ENCODE results near the gene SKP1.
"Not testable (repeated sequence)": the region's sequence is repeated elsewhere in the genome, so short reads cannot be mapped to it uniquely, and the experiment has no call there.

Gene SKP1

DNA sequence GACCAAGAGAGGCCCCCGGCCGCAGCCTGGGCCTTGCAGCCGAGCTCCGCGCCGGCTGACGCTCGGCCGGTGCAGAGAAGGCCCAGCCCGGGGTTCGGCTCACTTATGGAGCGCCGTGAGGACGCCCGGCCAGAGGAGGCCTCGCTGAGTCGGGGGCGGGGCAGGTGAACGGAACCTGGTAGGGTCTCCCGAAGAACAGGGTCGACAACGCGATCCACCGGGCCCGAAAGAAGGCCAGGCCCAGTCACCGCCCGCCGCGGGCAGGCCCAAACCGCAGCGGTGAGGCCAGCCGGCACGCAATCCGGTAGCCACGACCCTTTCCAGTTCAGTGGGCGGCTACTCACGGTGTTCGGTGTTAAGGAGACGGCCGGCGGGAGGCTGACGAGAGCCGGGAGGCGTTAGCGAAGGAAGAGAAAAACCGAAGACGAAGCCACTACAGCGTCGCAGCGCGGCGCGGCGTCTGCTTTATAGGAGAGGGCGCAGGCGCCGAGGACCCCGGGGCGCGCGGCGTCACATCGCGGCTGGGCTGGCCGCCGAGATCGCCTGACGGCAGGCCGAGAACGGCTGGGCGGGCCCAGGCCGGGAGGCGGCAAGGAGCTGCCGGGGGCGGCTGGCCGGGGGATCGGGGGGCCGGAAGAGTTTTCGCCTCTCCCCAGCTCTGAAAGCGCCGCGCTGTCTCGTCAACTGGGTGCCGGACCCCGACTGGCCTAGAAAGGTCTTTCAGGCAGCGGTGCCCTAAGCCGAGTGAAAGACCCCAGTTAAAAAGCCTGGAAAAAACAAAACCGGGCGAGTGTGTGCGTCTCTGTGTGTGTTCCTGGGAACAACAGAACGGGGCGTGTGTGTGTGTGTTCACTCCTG, at the start of gene SKP1:
TSS of gene SKP1 (minus strand) at position 440 of the 858 bp plus-strand sequence. CDS start 2,928 bp downstream, outside the sequence.
- peak; percentile 87 for ATAC-seq
- DNase-seq = peak; percentile 88

- peak; percentile 91 for ATAC-seq
- peak; percentile 99 for DNase-seq
Observed at GRCh38 chr5:134225780-134226440, 49.2 kb upstream of the SKP1 start, which contains the start of gene PPP2CA. TSS of gene PPP2CA (minus strand) at chr5:134226073. CDS start at chr5:134225861, 212 bp downstream.

- DNase-seq (peak; percentile 77), ATAC-seq (peak; percentile 25)
Observed at GRCh38 chr5:134224888-134225779, 48.4 kb upstream of the SKP1 start.

- DNase-seq = no peak
- ATAC-seq = no peak
Observed at GRCh38 chr5:134223406-134224248, 46.9 kb upstream of the SKP1 start.

GRCh38 chr5:134221690-134222089, 44.9 kb upstream of the SKP1 start:
- DNase-seq, ATAC-seq: not testable (repeated sequence)

- DNase-seq (no peak), ATAC-seq (no peak)
Observed at GRCh38 chr5:134215757-134216156, 39.0 kb upstream of the SKP1 start.

- not testable (repeated sequence) for DNase-seq, ATAC-seq
Observed at GRCh38 chr5:134211263-134212031, 34.7 kb upstream of the SKP1 start.

DNA sequence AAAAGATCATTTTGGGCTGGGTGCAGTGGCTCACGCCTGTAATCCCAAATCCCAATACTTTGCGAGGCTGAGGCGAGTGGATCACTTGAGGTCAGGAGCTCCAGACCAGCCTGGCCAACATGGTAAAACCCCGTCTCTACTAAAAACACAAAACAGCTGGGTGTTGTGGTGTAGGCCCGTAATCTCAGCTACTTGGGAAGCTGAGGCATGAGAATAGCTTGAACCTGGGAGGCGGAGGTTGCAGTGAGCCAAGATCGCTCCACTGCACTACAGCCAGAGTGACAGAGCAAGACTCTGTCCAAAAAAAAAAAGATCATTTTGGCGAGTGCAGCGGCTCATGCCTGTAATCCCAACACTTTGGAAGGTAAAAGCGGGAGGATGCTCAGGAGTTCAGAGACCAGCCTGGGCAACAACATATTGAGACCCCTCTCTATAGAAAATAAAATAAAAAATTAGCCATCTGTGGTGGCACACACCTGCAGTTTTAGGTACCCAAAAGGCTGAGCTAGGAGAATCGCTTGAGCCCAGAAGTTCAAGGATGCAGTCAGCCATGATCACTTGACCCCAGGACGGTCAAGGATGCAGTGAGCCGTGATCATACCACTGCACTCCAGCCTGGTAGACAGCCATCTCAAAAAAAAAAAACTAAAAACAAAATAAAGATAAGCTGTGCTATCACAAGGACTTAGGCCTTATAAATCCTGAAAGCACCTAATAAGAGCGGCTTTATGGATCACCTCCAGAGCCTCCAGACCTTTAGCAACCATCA, 32.9 kb upstream of the SKP1 start:
- DNase-seq (no peak), ATAC-seq (no peak)

GRCh38 chr5:134207696-134208095, 30.9 kb upstream of the SKP1 start:
- ATAC-seq (no peak), DNase-seq (no peak)

- DNase-seq (no peak), ATAC-seq (no peak)
Observed at GRCh38 chr5:134206627-134207160, 29.9 kb upstream of the SKP1 start.

- ATAC-seq = no peak
Observed at GRCh38 chr5:134204575-134204974, 27.8 kb upstream of the SKP1 start.

GRCh38 chr5:134203630-134204029, 26.9 kb upstream of the SKP1 start:
- no peak for DNase-seq
- no peak for ATAC-seq

More at GRCh38 chr5:134204575-134204974, 27.8 kb upstream of the SKP1 start:
- no peak for DNase-seq

DNA sequence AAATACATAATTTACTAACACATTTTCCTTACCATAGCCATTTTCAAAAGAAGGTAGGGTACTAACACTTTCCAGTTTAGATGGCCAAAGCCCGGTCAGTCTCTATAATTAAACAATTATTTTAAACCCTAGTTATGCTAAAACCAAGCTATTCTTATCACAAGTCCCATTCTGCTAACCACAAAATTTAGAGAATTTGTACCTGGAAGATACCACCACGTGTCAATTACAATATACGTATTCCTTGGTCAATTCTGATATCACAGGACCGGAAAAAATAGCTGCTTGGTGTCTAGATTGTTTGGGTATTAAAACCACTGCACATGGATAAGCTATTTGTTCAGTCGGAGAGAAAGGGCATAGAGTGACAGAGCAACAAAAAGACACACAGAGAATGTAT, 18.9 kb upstream of the SKP1 start:
- no peak for ATAC-seq
- no peak for DNase-seq

GRCh38 chr5:134189031-134189430, 12.3 kb upstream of the SKP1 start:
- ATAC-seq = no peak

DNA sequence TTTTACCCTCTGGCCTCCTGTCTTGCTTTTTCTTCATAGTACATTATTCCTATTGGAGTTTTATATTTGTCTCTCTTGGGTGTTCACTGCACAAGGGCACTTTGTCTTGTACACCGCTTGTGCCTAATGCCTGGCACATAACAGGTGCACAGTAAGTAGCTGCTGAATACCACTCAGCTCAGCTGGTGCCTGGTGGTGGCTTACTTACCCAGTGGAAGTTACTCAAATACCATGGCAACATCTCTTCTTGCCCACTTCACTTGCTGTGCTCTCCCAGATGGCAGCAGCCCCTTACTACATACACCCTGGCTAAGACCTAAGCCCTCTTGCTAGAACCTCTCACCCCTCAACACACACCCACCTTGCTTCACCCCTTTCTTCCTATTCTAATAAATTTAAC, 11.3 kb upstream of the SKP1 start:
- DNase-seq = no peak
- no peak for ATAC-seq

More at GRCh38 chr5:134189031-134189430, 12.3 kb upstream of the SKP1 start:
- no peak for DNase-seq

- peak; percentile 94 for ATAC-seq
- DNase-seq = peak; percentile 84
Observed at GRCh38 chr5:134184155-134185135, 7.7 kb upstream of the SKP1 start.

GRCh38 chr5:134183481-134183880, 6.7 kb upstream of the SKP1 start:
- no peak for ATAC-seq
- DNase-seq = no peak

DNA sequence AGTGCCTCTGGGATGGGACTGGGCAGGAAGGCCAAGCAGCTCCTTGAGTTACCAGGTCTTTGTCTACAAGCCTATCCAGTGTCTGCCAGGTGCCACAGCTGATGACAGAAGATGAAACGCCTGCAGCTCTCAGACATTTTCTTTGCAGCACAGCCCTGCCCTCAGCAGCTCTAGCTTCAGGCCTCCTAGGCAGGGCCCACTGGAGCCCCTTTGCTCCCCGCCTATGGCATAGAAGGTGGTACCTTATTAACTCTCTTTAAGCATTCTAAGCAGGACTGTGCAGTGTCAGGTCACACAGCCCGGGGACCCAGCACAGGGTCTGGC, 1.3 kb upstream of the SKP1 start:
- ATAC-seq (no peak), DNase-seq (no peak)

All from stimulated activated naive CD8-positive, alpha-beta T cell treated with anti-CD3 and anti-CD28 coated beads, Interleukin-15, Interleukin-2, amounts not matched to agents 100 U/mL and 50 U/mL, for 24 hours (primary cell).